Liver (tissue), 9 donors: ENCODE data around the gene CYP2E1. TPM values are rescaled to one million over a fixed set of nuclear protein-coding genes. Genes with fewer than 3 reads are reported as not detected.

ENCODE experiments used
- DNase-seq: peaks from one replicate; pipeline ENCODE4 v3.0.0-alpha.2; 2017; ENCODE audit warnings: low spot score
- H3K27ac ChIP-seq, 2 donors: one replicate each; pipeline ENCODE4 v1.7.0; 2013; ENCODE audit warnings: inconsistent platforms in 2 of 2, low read length in 2 of 2, control low read depth in 1 of 2, low read depth in 1 of 2, mild to moderate bottlenecking in 1 of 2
- H3K27me3 ChIP-seq, 4 donors: one replicate each; pipeline versions ENCODE4 v1.6.1 to v1.7.0; 2013; ENCODE audit warnings: low read length in 3 of 4, inconsistent platforms in 1 of 4, mild to moderate bottlenecking in 1 of 4, moderate library complexity in 1 of 4; ENCODE audit not compliant: control insufficient read depth in 4 of 4, insufficient read depth in 4 of 4
- H3K36me3 ChIP-seq, 4 donors: one replicate each; pipeline versions ENCODE4 v1.6.1 to v1.7.0; 2013; ENCODE audit warnings: low read length in 3 of 4, mild to moderate bottlenecking in 3 of 4, low read depth in 1 of 4, moderate library complexity in 1 of 4; ENCODE audit not compliant: control insufficient read depth in 4 of 4, insufficient read depth in 3 of 4
- H3K4me1 ChIP-seq, 4 donors: one replicate each; pipeline versions ENCODE4 v1.6.1 to v1.7.0; 2013; ENCODE audit warnings: low read length in 3 of 4, mild to moderate bottlenecking in 3 of 4, moderate library complexity in 1 of 4; ENCODE audit not compliant: control insufficient read depth in 4 of 4, insufficient read depth in 4 of 4
- H3K4me3 ChIP-seq, 3 donors: one replicate each; pipeline versions ENCODE4 v1.6.1 to v1.7.0; 2013; ENCODE audit warnings: low read length in 3 of 3, control low read depth in 1 of 3, low read depth in 1 of 3, mild to moderate bottlenecking in 1 of 3
- H3K9ac ChIP-seq, 2 donors: one replicate each; pipeline ENCODE4 v1.7.0; 2013; ENCODE audit warnings: low read length in 2 of 2, mild to moderate bottlenecking in 2 of 2, moderate library complexity in 2 of 2, control low read depth in 1 of 2, low read depth in 1 of 2
- H3K9me3 ChIP-seq, 4 donors: one replicate each; pipeline versions ENCODE4 v1.6.1 to v1.7.0; 2013; ENCODE audit warnings: low read length in 3 of 4; ENCODE audit not compliant: control insufficient read depth in 4 of 4
- ATF3 ChIP-seq: IDR thresholded peaks from 2 replicates; pipeline ENCODE4 v1.6.1; 2016; ENCODE audit warnings: antibody characterized with exemption
- CTCF ChIP-seq: fragments of 150-350 bp; IDR thresholded peaks from 2 replicates; pipeline ENCODE4 v1.5.1; 2017; ENCODE audit warnings: improper control_type of control experiment, low read depth, low read length; ENCODE audit not compliant: missing input control
- EGR1 ChIP-seq, 2 donors: IDR thresholded peaks; 2 replicates each; pipeline ENCODE4 v1.6.1; 2016 to 2018; ENCODE audit warnings: antibody characterized with exemption in 2 of 2, low read depth in 2 of 2
- FOXA1 ChIP-seq: IDR thresholded peaks from 2 replicates; pipeline ENCODE4 v1.6.1; 2016; ENCODE audit warnings: antibody characterized with exemption
- FOXA2 ChIP-seq: IDR thresholded peaks from 2 replicates; pipeline ENCODE4 v1.6.1; 2016; ENCODE audit warnings: antibody characterized with exemption
- GABPA ChIP-seq, 2 donors: IDR thresholded peaks in 1 of 2; conservative IDR thresholded peaks in 1 of 2; 2 replicates each; pipeline ENCODE4 v1.6.1; 2016; ENCODE audit warnings: antibody characterized with exemption in 2 of 2, mild to moderate bottlenecking in 1 of 2, moderate library complexity in 1 of 2
- HNF4A ChIP-seq, 2 donors: conservative IDR thresholded peaks; 2 replicates each; pipeline ENCODE4 v1.6.1; 2016; ENCODE audit warnings: antibody characterized with exemption in 2 of 2, mild to moderate bottlenecking in 2 of 2
- HNF4G ChIP-seq: IDR thresholded peaks from 2 replicates; pipeline ENCODE4 v1.6.1; 2016; ENCODE audit warnings: antibody characterized with exemption
- NR2F2 ChIP-seq: IDR thresholded peaks from 2 replicates; pipeline ENCODE4 v1.6.1; 2016; ENCODE audit warnings: antibody characterized with exemption
- RAD21 ChIP-seq, 2 donors: IDR thresholded peaks; 2 replicates each; pipeline ENCODE4 v1.6.1; 2016; ENCODE audit warnings: antibody characterized with exemption in 2 of 2, mild to moderate bottlenecking in 2 of 2
- REST ChIP-seq: IDR thresholded peaks from 2 replicates; pipeline ENCODE4 v1.6.1; 2016; ENCODE audit warnings: antibody characterized with exemption, mild to moderate bottlenecking
- RXRA ChIP-seq, 2 donors: IDR thresholded peaks; 2 replicates each; pipeline ENCODE4 v1.6.1; 2017 to 2018; ENCODE audit warnings: antibody characterized with exemption in 2 of 2, mild to moderate bottlenecking in 1 of 2
- SP1 ChIP-seq: IDR thresholded peaks from 2 replicates; pipeline ENCODE4 v1.6.1; 2018; ENCODE audit warnings: antibody characterized with exemption, mild to moderate bottlenecking
- TAF1 ChIP-seq: conservative IDR thresholded peaks from 2 replicates; pipeline ENCODE4 v1.6.1; 2016; ENCODE audit warnings: antibody characterized with exemption, mild to moderate bottlenecking
- WGBS: extraction: QIAGEN DNeasy Blood & Tissue Kit; methylation state at CpG from one replicate; pipeline ENCODE4 v1.1.7; 2013; 5-methylcytosine and 5-hydroxymethylcytosine counted together
- polyA plus RNA-seq, 2 donors: library from polyadenylated mRNA; stranded (reverse) in 1 of 2; unstranded in 1 of 2; fragments of 200-250 nt in 1 of 2; fragments of >200 nt in 1 of 2; fragmentation: Nextera tagmentation in 1 of 2; extraction: Ambion mirVana in 1 of 2; gene quantifications; one replicate each; pipeline versions ENCODE4 v1.2.1 to v1.2.3, GENCODE V29; 2013 to 2015
- total RNA-seq, 2 donors: library from RNA; depleted of rRNA; stranded (reverse); fragments of >200 nt; gene quantifications; one replicate each; pipeline ENCODE4 v1.2.3, GENCODE V29; 2014
- donor health status: healthy.
- donor health status: healthy.
- donor health status: healthy.
- donor health status: healthy.
- donor health status: healthy.

CYP2E1 gene
- total and polyA plus RNA-seq, 4 donors, result 0.93 to 5,149 (median 3,213) TPM

- no peaks in the 10 kb centered on the region for H3K4me1 ChIP-seq
- no peak overlapping the region for H3K9ac ChIP-seq
- TF ChIP-seq CTCF, result no peak
- TF ChIP-seq SP1, result no peak
- no peak for TF ChIP-seq TAF1
- no peak for TF ChIP-seq REST
- TF ChIP-seq FOXA1, result no peak
- TF ChIP-seq NR2F2, result no peak
- no peak overlapping the region for H3K4me3 ChIP-seq
- no peaks in the 10 kb centered on the region for H3K27me3 ChIP-seq
- H3K36me3 ChIP-seq, result no peaks in the 10 kb centered on the region
- H3K9me3 ChIP-seq, result peaks cover 0 to 2% (median 0%) of the 10 kb centered on the region in 4 donors
- 89% methylated on average over 4 of the region's 4 CpGs for WGBS
- H3K27ac ChIP-seq, result no peak overlapping the region
- no peak for DNase-seq
These were observed 27.4 kb downstream of the CYP2E1 start for GRCh38 chr10:133554600-133554999.

- 83% methylated on average over 8 of the region's 8 CpGs for WGBS
- Histone ChIP-seq H3K9ac (no peak overlapping the region), H3K4me3 (no peak overlapping the region), H3K36me3 (no peaks in the 10 kb centered on the region), H3K27ac (no peak overlapping the region), H3K4me1 (no peaks in the 10 kb centered on the region), H3K27me3 (no peaks in the 10 kb centered on the region), H3K9me3 (no peaks in the 10 kb centered on the region)
- TF ChIP-seq ATF3 (no peak), NR2F2 (no peak), RAD21 (IDR thresholded peaks at IDR 0.05) (no peak), CTCF (no peak), TAF1 (no peak), REST (no peak), HNF4G (no peak), FOXA1 (no peak), RXRA (IDR thresholded peaks at IDR 0.05) (no peak), SP1 (no peak), FOXA2 (no peak), HNF4A (conservative IDR thresholded peaks at IDR 0.05) (no peak), GABPA (IDR thresholded peaks at IDR 0.05 in 1 of 2, conservative IDR thresholded peaks at IDR 0.05 in 1 of 2) (no peak), EGR1 (IDR thresholded peaks at IDR 0.05; ENCODE audit: low read depth in 2 of 2) (no peak)
- DNase-seq, result no peak
These were observed 28.4 kb downstream of the CYP2E1 start for GRCh38 chr10:133555521-133555920.
